Measurements from ENCODE around the gene GPR62.

Gene GPR62

DNA sequence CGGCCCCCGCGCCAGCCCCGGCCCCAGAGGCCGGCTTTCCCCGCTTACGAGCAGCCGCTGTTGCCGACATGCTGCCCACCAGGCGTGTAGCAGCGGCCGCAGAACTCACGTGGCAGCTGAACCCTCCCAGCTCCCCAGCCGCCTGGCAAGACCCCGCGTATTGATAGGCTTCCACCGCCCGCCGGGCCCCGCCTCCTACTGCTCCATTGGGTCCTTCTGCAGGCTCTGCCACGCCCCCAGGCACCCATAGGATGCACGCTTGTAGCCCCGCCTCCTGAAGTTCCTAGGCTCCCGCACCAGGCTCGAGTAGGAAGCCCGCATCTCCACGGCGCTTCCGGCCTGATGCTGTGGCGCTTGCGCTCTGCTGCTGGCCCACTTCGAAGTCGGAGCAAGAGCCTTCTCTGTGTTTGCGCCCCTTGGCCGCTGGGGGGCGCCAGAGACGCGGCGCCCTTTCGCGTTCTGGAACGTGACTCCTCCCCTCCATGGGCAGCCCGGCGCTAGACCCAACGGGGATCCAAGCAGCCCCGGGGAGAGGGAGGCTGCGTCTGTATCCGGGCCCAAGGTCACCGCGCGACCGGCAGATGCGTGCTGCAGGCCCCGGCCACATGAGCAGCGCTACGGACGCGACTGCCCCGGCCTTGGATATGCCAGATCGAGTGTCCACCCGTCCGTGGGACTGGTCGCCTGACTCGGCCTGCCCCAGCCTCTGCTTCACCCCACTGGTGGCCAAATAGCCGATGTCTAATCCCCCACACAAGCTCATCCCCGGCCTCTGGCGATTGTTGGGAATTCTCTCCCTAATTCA lies 13.2 kb upstream of the GPR62 start, which contains the start of the genes PARP3 and RRP9:
TSS of gene PARP3 (plus strand) at position 566 of the 805 bp plus-strand sequence. CDS start 993 bp downstream, outside the sequence.
TSS of gene RRP9 (minus strand) at position 107 of the 805 bp plus-strand sequence. CDS start at position 70, 37 bp downstream.
- Histone ChIP-seq H3K18ac (ENCODE audit: low read length) (peak within 1 kb of the TSS; percentile 36), H2BK120ac (ENCODE audit: insufficient read depth, low read length, poor library complexity) (peak within 1 kb of the TSS; percentile 36), H3K79me2 (ENCODE audit: control insufficient read depth, insufficient read depth, low read length, poor library complexity) (peaks cover 4% of the 10 kb centered on the region), H4K91ac (ENCODE audit: low read depth, low read length) (peak within 1 kb of the TSS; percentile 64), H2BK5ac (ENCODE audit: low read depth, low read length, poor library complexity) (peak within 1 kb of the TSS; percentile 24), H3K14ac (ENCODE audit: low read length) (peak within 1 kb of the TSS; percentile 80), H2AFZ (ENCODE audit: insufficient read depth, low read length, poor library complexity) (peak within 1 kb of the TSS; percentile 92), H3K4me2 (ENCODE audit: low read length) (peak within 1 kb of the TSS; percentile 96), H3K9ac (ENCODE audit: low read length) (peak within 1 kb of the TSS; percentile 80), H3K36me3 (ENCODE audit: control insufficient read depth in 1 of 2, insufficient read depth in 2 of 2, low read length in 2 of 2) (peaks cover 13 to 14% of the 10 kb centered on the region in 2 experiments), H3K4me1 (ENCODE audit: control insufficient read depth in 1 of 2, insufficient read depth in 2 of 2, low read length in 2 of 2) (peaks cover 12 to 14% of the 10 kb centered on the region in 2 experiments), H3K4ac (ENCODE audit: low read depth, low read length) (peak within 1 kb of the TSS; percentile 22), H4K8ac (ENCODE audit: low read depth, low read length) (peak within 1 kb of the TSS; percentile 90), H4K12ac (ENCODE audit: low read depth, low read length) (peak within 1 kb of the TSS; percentile 55), H3K27me3 (ENCODE audit: insufficient read depth, low read length) (no peaks in the 10 kb centered on the region), H3K23ac (ENCODE audit: low read length) (peak within 1 kb of the TSS; percentile 14), H3K79me1 (ENCODE audit: low read length) (peaks cover 5% of the 10 kb centered on the region), H2AK5ac (ENCODE audit: low read length) (no peak within 1 kb of the TSS), H3K4me3 (ENCODE audit: low read depth, low read length) (peak within 1 kb of the TSS; percentile 83), H3K9me3 (ENCODE audit: insufficient read depth, low read depth, low read length) (no peaks in the 10 kb centered on the region), H3K27ac (ENCODE audit: low read depth, low read length) (no peak within 1 kb of the TSS), H2BK12ac (ENCODE audit: low read length) (no peak within 1 kb of the TSS)
- no CpG with 5 or more reads among the region's 67 CpGs for WGBS (ENCODE audit: extremely low coverage, insufficient coverage, insufficient read length)
- DNase-seq = peak; percentile 100

DNA sequence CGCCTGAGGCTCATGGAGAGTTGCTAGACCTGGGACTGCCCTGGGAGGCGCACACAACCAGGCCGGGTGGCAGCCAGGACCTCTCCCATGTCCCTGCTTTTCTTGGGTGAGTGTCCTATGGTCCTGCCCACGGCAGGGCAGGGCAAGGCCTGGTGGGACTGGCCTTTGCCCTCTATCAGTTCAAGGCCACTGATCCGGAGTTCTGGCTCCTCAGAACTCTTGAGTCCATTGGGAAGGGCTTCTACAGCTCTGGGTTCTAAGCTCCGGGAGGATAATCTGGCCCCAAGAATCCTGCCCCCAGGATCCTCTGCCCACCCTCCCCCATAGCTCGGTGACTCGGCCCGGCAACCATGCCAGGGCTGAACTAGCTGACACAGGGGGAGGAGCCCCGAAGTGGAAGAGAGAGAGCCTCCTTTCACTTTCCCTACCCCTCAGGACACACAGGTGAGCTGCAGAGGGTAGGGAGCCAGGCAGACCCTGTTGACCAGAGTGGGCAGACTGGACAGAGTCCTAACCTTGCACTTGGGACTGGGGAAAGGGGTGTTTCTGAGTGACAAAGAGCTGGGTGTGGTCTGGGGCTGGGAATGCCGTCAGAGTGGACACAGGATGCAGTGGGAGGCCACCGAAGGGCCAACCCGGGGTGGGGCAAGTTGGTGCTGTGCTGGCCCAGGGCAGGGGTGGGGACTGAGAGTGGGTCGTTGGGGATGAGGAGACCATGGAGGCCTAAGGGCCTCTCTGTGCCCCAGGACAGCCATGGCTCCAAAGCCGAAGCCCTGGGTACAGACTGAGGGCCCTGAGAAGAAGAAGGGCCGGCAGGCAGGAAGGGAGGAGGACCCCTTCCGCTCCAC lies 12.4 kb upstream of the GPR62 start:
- Histone ChIP-seq H2BK5ac (ENCODE audit: low read depth, low read length, poor library complexity) (no peak overlapping the region), H3K4me1 (ENCODE audit: control insufficient read depth in 1 of 2, insufficient read depth in 2 of 2, low read length in 2 of 2) (peaks cover 12 to 14% of the 10 kb centered on the region in 2 experiments), H3K23ac (ENCODE audit: low read length) (no peak overlapping the region), H3K79me2 (ENCODE audit: control insufficient read depth, insufficient read depth, low read length, poor library complexity) (peaks cover 4% of the 10 kb centered on the region), H3K18ac (ENCODE audit: low read length) (peak overlapping the region; percentile 36), H3K14ac (ENCODE audit: low read length) (peak overlapping the region; percentile 80), H3K4me2 (ENCODE audit: low read length) (peak overlapping the region; percentile 65), H4K8ac (ENCODE audit: low read depth, low read length) (peak overlapping the region; percentile 90), H3K36me3 (ENCODE audit: control insufficient read depth in 1 of 2, insufficient read depth in 2 of 2, low read length in 2 of 2) (peaks cover 5 to 6% of the 10 kb centered on the region in 2 experiments), H3K27me3 (ENCODE audit: insufficient read depth, low read length) (no peaks in the 10 kb centered on the region), H2AK5ac (ENCODE audit: low read length) (no peak overlapping the region), H2AFZ (ENCODE audit: insufficient read depth, low read length, poor library complexity) (peak overlapping the region; percentile 92), H3K9ac (ENCODE audit: low read length) (peak overlapping the region; percentile 21), H2BK12ac (ENCODE audit: low read length) (no peak overlapping the region), H3K27ac (ENCODE audit: low read depth, low read length) (no peak overlapping the region), H3K4ac (ENCODE audit: low read depth, low read length) (peak overlapping the region; percentile 22), H3K79me1 (ENCODE audit: low read length) (peaks cover 5% of the 10 kb centered on the region), H3K4me3 (ENCODE audit: low read depth, low read length) (peak overlapping the region; percentile 60), H4K12ac (ENCODE audit: low read depth, low read length) (peak overlapping the region; percentile 55), H3K9me3 (ENCODE audit: insufficient read depth, low read depth, low read length) (no peaks in the 10 kb centered on the region), H2BK120ac (ENCODE audit: insufficient read depth, low read length, poor library complexity) (peak overlapping the region; percentile 36), H4K91ac (ENCODE audit: low read depth, low read length) (peak overlapping the region; percentile 64)
- no CpG with 5 or more reads among the region's 17 CpGs for WGBS (ENCODE audit: extremely low coverage, insufficient coverage, insufficient read length)
- DNase-seq = peak in 1 of 2 donors; percentile 12

DNA sequence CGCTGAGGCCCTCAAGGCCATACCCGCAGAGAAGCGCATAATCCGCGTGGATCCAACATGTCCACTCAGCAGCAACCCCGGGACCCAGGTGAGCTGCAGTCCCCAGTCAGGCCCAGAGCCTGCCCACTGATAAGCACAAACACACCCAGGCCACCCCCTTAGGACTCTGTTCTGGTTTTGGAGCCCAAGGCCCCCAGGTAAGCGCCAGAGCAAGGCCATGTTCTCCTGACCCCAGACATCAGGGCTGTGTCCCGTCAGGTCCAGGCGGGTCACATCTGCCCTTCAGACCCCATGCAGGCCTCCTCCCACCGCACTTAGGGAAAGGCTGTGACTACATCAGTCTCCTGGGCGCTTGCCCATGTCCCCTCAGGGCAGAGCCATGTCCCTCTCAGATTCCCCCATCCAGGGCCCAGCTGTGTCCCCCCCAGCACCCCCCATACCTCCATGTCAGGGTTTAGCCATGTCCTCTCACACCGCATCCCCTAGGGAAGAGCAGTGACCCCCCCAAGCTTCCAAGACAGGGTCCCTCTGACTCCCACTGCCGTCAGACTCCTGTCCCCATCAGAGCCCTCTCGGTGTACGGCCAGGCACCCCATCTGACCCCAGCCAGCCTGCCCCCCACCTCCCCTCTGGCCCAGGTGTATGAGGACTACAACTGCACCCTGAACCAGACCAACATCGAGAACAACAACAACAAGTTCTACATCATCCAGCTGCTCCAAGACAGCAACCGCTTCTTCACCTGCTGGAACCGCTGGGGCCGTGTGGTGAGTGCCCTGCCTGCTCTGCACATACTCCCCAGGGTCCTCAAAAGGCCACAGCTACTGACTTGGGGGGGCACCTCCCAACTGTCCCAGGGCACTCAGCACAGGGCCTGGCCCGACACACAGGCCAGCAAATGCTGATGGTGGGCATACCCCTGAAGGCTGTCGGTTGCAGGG lies 11.5 kb upstream of the GPR62 start:
- peaks cover 5% of the 10 kb centered on the region for H3K79me1 ChIP-seq (ENCODE audit: low read length)
- H3K4me2 ChIP-seq (ENCODE audit: low read length) = no peak overlapping the region
- H2BK120ac ChIP-seq (ENCODE audit: insufficient read depth, low read length, poor library complexity) = no peak overlapping the region
- H3K4me3 ChIP-seq (ENCODE audit: low read depth, low read length) = no peak overlapping the region
- H3K18ac ChIP-seq (ENCODE audit: low read length) = no peak overlapping the region
- H3K36me3 ChIP-seq (ENCODE audit: control insufficient read depth in 1 of 2, insufficient read depth in 2 of 2, low read length in 2 of 2) = peaks cover 1 to 2% of the 10 kb centered on the region in 2 experiments
- H3K4me1 ChIP-seq (ENCODE audit: control insufficient read depth in 1 of 2, insufficient read depth in 2 of 2, low read length in 2 of 2) = peaks cover 12 to 14% of the 10 kb centered on the region in 2 experiments
- no peak overlapping the region for H4K8ac ChIP-seq (ENCODE audit: low read depth, low read length)
- no peak overlapping the region for H3K23ac ChIP-seq (ENCODE audit: low read length)
- no peak overlapping the region for H2AK5ac ChIP-seq (ENCODE audit: low read length)
- H3K27ac ChIP-seq (ENCODE audit: low read depth, low read length) = no peak overlapping the region
- H2BK12ac ChIP-seq (ENCODE audit: low read length) = no peak overlapping the region
- H2BK5ac ChIP-seq (ENCODE audit: low read depth, low read length, poor library complexity) = no peak overlapping the region
- no peaks in the 10 kb centered on the region for H3K27me3 ChIP-seq (ENCODE audit: insufficient read depth, low read length)
- no peak overlapping the region for H3K4ac ChIP-seq (ENCODE audit: low read depth, low read length)
- H4K91ac ChIP-seq (ENCODE audit: low read depth, low read length) = no peak overlapping the region
- no peak overlapping the region for H3K14ac ChIP-seq (ENCODE audit: low read length)
- no peaks in the 10 kb centered on the region for H3K9me3 ChIP-seq (ENCODE audit: insufficient read depth, low read depth, low read length)
- H3K79me2 ChIP-seq (ENCODE audit: control insufficient read depth, insufficient read depth, low read length, poor library complexity) = peaks cover 4% of the 10 kb centered on the region
- no peak overlapping the region for H3K9ac ChIP-seq (ENCODE audit: low read length)
- no peak overlapping the region for H4K12ac ChIP-seq (ENCODE audit: low read depth, low read length)
- no peak for DNase-seq
- WGBS (ENCODE audit: extremely low coverage, insufficient coverage, insufficient read length) = no CpG with 5 or more reads among the region's 21 CpGs
- no peak overlapping the region for H2AFZ ChIP-seq (ENCODE audit: insufficient read depth, low read length, poor library complexity)
